K562 (cell line): ENCODE results near the gene PRKD2. TPM values are rescaled to one million over a fixed set of nuclear protein-coding genes. Genes with fewer than 3 reads are reported as not detected.

Experiments
- ATAC-seq: fragments of 200-7000 bp; cut with Tn5 transposase; 3 replicates; pipeline ENCODE4 v1.9.1; 2020; ENCODE audit warnings: moderate library complexity
- BruUV-seq: library from RNA; stranded (reverse); fragments of 400-500 nt; replicated peaks from 2 replicates; lab custom pipeline; 2021; lab: Mats Ljungman, UMichigan
- CTCF ChIA-PET: fragments of 300-600 bp; formaldehyde crosslinking; extraction: SDS; loops from one replicate; lab custom pipeline; 2021; ENCODE audit warnings: low intra/inter-chr PET ratio; lab: Yijun Ruan, JAX
- POLR2A ChIA-PET: fragments of 300-600, 350-650 bp; sonication (Branson Sonifier 250); formaldehyde crosslinking; extraction: SDS; loops from one replicate; lab custom pipeline; 2021; ENCODE audit warnings: antibody characterized with exemption, inconsistent platforms; lab: Yijun Ruan, JAX
- DNase-seq, 4 experiments: peaks; one replicate each; pipeline versions ENCODE4 v3.0.0 to v3.0.0-alpha.2; 2011 to 2018; ENCODE audit warnings: low spot score in 3 of 4, mixed read lengths in 3 of 4; ENCODE audit errors: extremely low read depth in 1 of 4
- FAIRE-seq: peaks from 2 replicates; lab custom pipeline; 2011; peaks lifted over from hg19 to GRCh38; lab: Jason Lieb, UNC
- H2AFZ ChIP-seq: 2 replicates; pipeline ENCODE4 v1.6.0; 2011; ENCODE audit warnings: low read depth, low read length, control low read depth, inconsistent platforms
- H3K27ac ChIP-seq: fragments of 200-600 bp; 3 replicates; pipeline ENCODE4 v1.8.0; 2011; ENCODE audit warnings: low read depth, mild to moderate bottlenecking, control low read depth, inconsistent platforms, low read length, moderate library complexity, mixed read lengths; ENCODE audit errors: extremely low read depth
- H3K27me3 ChIP-seq, 2 experiments: fragments of 300-600 bp in 1 of 2; 2 replicates in 1 of 2; 3 replicates in 1 of 2; pipeline versions ENCODE4 v1.6.0 to v1.8.0; 2011; ENCODE audit warnings: inconsistent platforms in 2 of 2, low read length in 2 of 2, mild to moderate bottlenecking in 1 of 2, mixed read lengths in 1 of 2, moderate library complexity in 1 of 2; ENCODE audit not compliant: control insufficient read depth in 2 of 2, insufficient read depth in 2 of 2
- H3K36me3 ChIP-seq: fragments of 300-600 bp; 3 replicates; pipeline ENCODE4 v1.8.0; 2011; ENCODE audit warnings: mild to moderate bottlenecking, low read length, inconsistent platforms; ENCODE audit not compliant: control insufficient read depth, insufficient read depth
- H3K4me1 ChIP-seq, 2 experiments: fragments of 200-600 bp in 1 of 2; replicated peaks in 1 of 2; 2 replicates in 1 of 2; 3 replicates in 1 of 2; pipeline versions ENCODE4 v1.5.1 to v1.8.0; 2011; ENCODE audit warnings: inconsistent platforms in 2 of 2, low read length in 2 of 2, mild to moderate bottlenecking in 1 of 2, mixed read lengths in 1 of 2, moderate library complexity in 1 of 2; ENCODE audit not compliant: control insufficient read depth in 2 of 2, insufficient read depth in 2 of 2
- H3K4me2 ChIP-seq: 2 replicates; pipeline ENCODE4 v1.6.1; 2011; ENCODE audit warnings: low read length, control low read depth, inconsistent platforms, mixed read lengths; ENCODE audit not compliant: insufficient read depth
- H3K4me3 ChIP-seq: fragments of 200-600 bp; sonication (generic), shearing (Covaris generic); 2 replicates; pipeline ENCODE4 v1.5.1; 2016; ENCODE audit warnings: control low read depth, inconsistent platforms
- H3K79me2 ChIP-seq: fragments of 200-600 bp; 3 replicates; pipeline ENCODE4 v1.8.0; 2011; ENCODE audit warnings: low read length, inconsistent platforms; ENCODE audit not compliant: control insufficient read depth, insufficient read depth
- H3K9ac ChIP-seq, 2 experiments: 2 replicates each; pipeline versions ENCODE4 v1.6.0 to v1.6.1; 2011; ENCODE audit warnings: low read depth in 2 of 2, low read length in 2 of 2, control low read depth in 1 of 2, inconsistent platforms in 1 of 2, mild to moderate bottlenecking in 1 of 2, mixed read lengths in 1 of 2; ENCODE audit not compliant: insufficient read depth in 1 of 2
- H3K9me1 ChIP-seq: one replicate; pipeline ENCODE4 v1.6.0; 2011; ENCODE audit warnings: inconsistent platforms, mild to moderate bottlenecking, low read length, moderate library complexity; ENCODE audit not compliant: control insufficient read depth, insufficient read depth
- H3K9me3 ChIP-seq: replicated peaks from 2 replicates; pipeline ENCODE4 v1.5.1; 2011; ENCODE audit warnings: low read depth, low read length, inconsistent platforms; ENCODE audit not compliant: control insufficient read depth, insufficient read depth
- H4K20me1 ChIP-seq: replicated peaks from 2 replicates; pipeline ENCODE4 v1.6.1; 2011; ENCODE audit warnings: low read length, inconsistent platforms, mixed read lengths; ENCODE audit not compliant: control insufficient read depth, insufficient read depth
- CBFB ChIP-seq: sonication (generic); formaldehyde crosslinking; IDR thresholded peaks from 2 replicates; pipeline ENCODE4 v1.4.0; 2020; ENCODE audit warnings: mild to moderate bottlenecking, missing genetic modification reagents
- CLOCK ChIP-seq: fragments of 250-450 bp; sonication (Bioruptor Pico); IDR thresholded peaks from 2 replicates; pipeline ENCODE4 v1.4.0; 2020; ENCODE audit warnings: mild to moderate bottlenecking, moderate library complexity, borderline replicate concordance
- EHMT2 ChIP-seq: fragments of 450-650 bp; IDR thresholded peaks from 2 replicates; pipeline ENCODE4 v1.6.1; 2018; ENCODE audit warnings: antibody characterized with exemption
- ETV1 ChIP-seq: fragments of 450-650 bp; conservative IDR thresholded peaks from 2 replicates; pipeline ENCODE4 v1.6.1; 2016; ENCODE audit warnings: missing genetic modification characterization, control low read depth, low read depth, missing compliant biosample characterization
- LEF1 ChIP-seq: fragments of 450-650 bp; IDR thresholded peaks from 2 replicates; pipeline ENCODE4 v1.6.1; 2016; ENCODE audit warnings: mild to moderate bottlenecking
- PCBP1 ChIP-seq: fragments of 200-400 bp; formaldehyde crosslinking; IDR thresholded peaks from 2 replicates; pipeline ENCODE4 v1.6.1; 2018; ENCODE audit warnings: mild to moderate bottlenecking, low read depth, low read length; ENCODE audit not compliant: poor library complexity, severe bottlenecking
- PHB ChIP-seq: fragments of 250-450 bp; sonication (Bioruptor Pico); IDR thresholded peaks from 2 replicates; pipeline ENCODE4 v1.5.0; 2021
- PREB ChIP-seq: sonication (generic); formaldehyde crosslinking; IDR thresholded peaks from 2 replicates; pipeline ENCODE4 v1.8.1; 2023; ENCODE audit warnings: mild to moderate bottlenecking, missing genetic modification reagents
- RBM25 ChIP-seq: fragments of 200-400 bp; formaldehyde crosslinking; IDR thresholded peaks from 2 replicates; pipeline ENCODE4 v1.6.1; 2018; ENCODE audit warnings: low read length, low read depth, moderate library complexity; ENCODE audit not compliant: severe bottlenecking
- RCOR1 ChIP-seq, 2 experiments: IDR thresholded peaks; 2 replicates each; pipeline ENCODE4 v1.6.1; 2012; ENCODE audit warnings: low read depth in 2 of 2, low read length in 2 of 2, borderline replicate concordance in 1 of 2, improper control_type of control experiment in 1 of 2
- TBP ChIP-seq: optimal IDR thresholded peaks from 2 replicates; pipeline ENCODE3; 2011; ENCODE audit warnings: low read depth, low read length, improper control_type of control experiment
- TFAP4 ChIP-seq: sonication (generic); formaldehyde crosslinking; IDR thresholded peaks from 2 replicates; pipeline ENCODE4 v1.8.0; 2022; ENCODE audit warnings: missing genetic modification reagents, mild to moderate bottlenecking, moderate library complexity, borderline replicate concordance
- ZFP36 ChIP-seq: fragments of 150-350 bp; IDR thresholded peaks from 2 replicates; pipeline ENCODE4 v1.6.1; 2018; ENCODE audit warnings: low read length, low read depth; ENCODE audit not compliant: partially characterized antibody
- ZNF134 ChIP-seq: fragments of 250-450 bp; sonication (Bioruptor Pico); conservative IDR thresholded peaks from 2 replicates; pipeline ENCODE4 v1.4.0; 2020
- WGBS: fragments of 100-300 bp; shearing (Covaris generic); methylation state at CpG from one replicate; pipeline ENCODE4 v1.1.6; 2016; ENCODE audit warnings: low coverage, mixed read lengths; ENCODE audit not compliant: insufficient coverage; ENCODE audit errors: missing lambda C conversion rate; 5-methylcytosine and 5-hydroxymethylcytosine counted together
- in situ Hi-C: fragments of 300-500 bp; cut with MboI; formaldehyde crosslinking; loops from 4 replicates; pipeline ENCODE4 v1.15.0; 2018; ENCODE audit warnings: inconsistent platforms, mixed read lengths
- intact Hi-C: fragments of 100-400 bp; cut with micrococcal nuclease; formaldehyde crosslinking; loops from 2 replicates; pipeline ENCODE4 v1.14.2; 2022
- polyA plus RNA-seq, 8 experiments: library from polyadenylated mRNA; depleted of rRNA in 4 of 8; stranded (reverse) in 5 of 8; unstranded in 3 of 8; fragments of >200 nt; fragmentation: Nextera tagmentation in 2 of 8; fragmentation: Illumina TruSeq in 1 of 8; extraction: Ambion mirVana in 2 of 8; extraction: Trizol in 1 of 8; gene quantifications; 2 replicates each; pipeline versions ENCODE4 v1.2.1 to v1.2.3, GENCODE V29; 2011 to 2014; ENCODE audit warnings: inconsistent platforms in 1 of 8, missing spikeins in 1 of 8
- total RNA-seq, 7 experiments: library from RNA; depleted of rRNA in 6 of 7; stranded (reverse); fragments of >200 nt in 6 of 7; fragmentation: Illumina TruSeq in 2 of 7; extraction: Trizol in 2 of 7; gene quantifications; 2 replicates each; pipeline versions ENCODE4 v1.2.1 to v1.2.3, GENCODE V29; 2011 to 2021; ENCODE audit warnings: low replicate concordance in 1 of 7

Gene PRKD2
- total and polyA plus RNA-seq, 9 of the 15 experiments (the other 6 are each of a cell fraction or from before 2014, with no cell fraction given), result 1.8 to 60.0 (median 15.0) TPM

GRCh38 chr19:46660008-46660517 lies 56.9 kb downstream of the PRKD2 start:
- no TSS peak for BruUV-seq
- FAIRE-seq, result no peak
- H3K36me3 ChIP-seq, result no peaks in the 10 kb centered on the region

More at GRCh38 chr19:46660008-46660517, 56.9 kb downstream of the PRKD2 start:
- H3K4me3 ChIP-seq, result peak overlapping the region; percentile 54
- in situ Hi-C loops (loop anchor here (5.0 kb wide), 1 partner anchor 48 kb away; no protein-coding TSS in a partner anchor), intact Hi-C loops (no loop called here)
- POLR2A ChIA-PET, result interaction anchor here (0.9 kb wide), 1 partner anchor 296 kb away, joined by 3 read pairs; no protein-coding TSS in a partner anchor
- ATAC-seq (no peak), DNase-seq (peak; percentile 41 to 65 (median 60))
- no peaks in the 10 kb centered on the region for H4K20me1 ChIP-seq
- no peak for TF ChIP-seq ZNF134
- peak; percentile 32 for TF ChIP-seq RBM25
- TF ChIP-seq ETV1 (tag), result no peak
- no peak for TF ChIP-seq TBP
- TF ChIP-seq PHB (CRISPR knock-in tag), result no peak
- no peak for TF ChIP-seq PCBP1
- TF ChIP-seq CBFB (CRISPR knock-in tag), result no peak
- TF ChIP-seq TFAP4, result no peak
- no peak for TF ChIP-seq CLOCK (CRISPR knock-in tag)
- TF ChIP-seq EHMT2, result 0 out of 2 replicates have a peak, but pooled peaks have one; percentile 2
- TF ChIP-seq LEF1, result no peak
- TF ChIP-seq RCOR1 (IDR thresholded peaks at IDR 0.05; ENCODE audit: borderline replicate concordance in 1 of 2, low read depth in 2 of 2, low read length in 2 of 2), result 0 out of 4 replicates have a peak, but pooled peaks of 1 of the 2 experiments have one; percentile 16
- TF ChIP-seq ZFP36, result peak; percentile 52
- TF ChIP-seq PREB, result no peak
- H3K9ac ChIP-seq, result peak overlapping the region; percentile 32 to 87; a peak in 3 of 4 replicates
- H3K4me2 ChIP-seq, result peak overlapping the region; percentile 80
- no peaks in the 10 kb centered on the region for H3K79me2 ChIP-seq
- CTCF ChIA-PET, result interaction anchor here (2.7 to 3.0 kb wide), 2 partner anchors 43 to 46 kb away, joined by 26 read pairs; no protein-coding TSS in a partner anchor
- H3K9me3 ChIP-seq, result no peaks in the 10 kb centered on the region
- H3K9me1 ChIP-seq, result no peaks in the 10 kb centered on the region
- H2AFZ ChIP-seq, result peak overlapping the region; percentile 75
- peak overlapping the region; percentile 54; the same call in 1 of the 3 replicates for H3K27ac ChIP-seq
- H3K4me1 ChIP-seq, result peaks cover 25 to 30% of the 10 kb centered on the region in 2 experiments
- no peaks in the 10 kb centered on the region for H3K27me3 ChIP-seq
- 20% methylated on average over 13 of the region's 14 CpGs for WGBS
